Calu3 (cell line): ENCODE data around the gene FRMD6. TPM values are rescaled to one million over a fixed set of nuclear protein-coding genes. Genes with fewer than 3 reads are reported as not detected.

ENCODE experiments used
- BruUV-seq: library from RNA; stranded (reverse); fragments of 400-500 nt; replicated peaks from 2 replicates; lab custom pipeline; 2021; lab: Mats Ljungman, UMichigan
- CTCF ChIA-PET: fragments of 300-600 bp; sonication (Branson Sonifier 250); formaldehyde crosslinking; loops from one replicate; lab custom pipeline; 2022; ENCODE audit warnings: antibody characterized with exemption; lab: Charles Lee
- DNase-seq: peaks from one replicate; pipeline ENCODE4 v3.0.0; 2022
- H3K27ac Mint-ChIP-seq: one replicate; pipeline ENCODE4 v1.8.0; 2022; ENCODE audit warnings: mixed read lengths; ENCODE audit not compliant: unreplicated experiment
- H3K27me3 Mint-ChIP-seq: one replicate; pipeline ENCODE4 v1.8.0; 2022; ENCODE audit warnings: mixed read lengths; ENCODE audit not compliant: unreplicated experiment
- H3K36me3 Mint-ChIP-seq: one replicate; pipeline ENCODE4 v1.8.0; 2022; ENCODE audit warnings: mild to moderate bottlenecking, moderate library complexity, mixed read lengths; ENCODE audit not compliant: insufficient read depth, unreplicated experiment
- H3K4me1 Mint-ChIP-seq: one replicate; pipeline ENCODE4 v1.8.0; 2022; ENCODE audit warnings: mild to moderate bottlenecking, low read depth, mixed read lengths; ENCODE audit not compliant: unreplicated experiment
- H3K4me3 Mint-ChIP-seq: one replicate; pipeline ENCODE4 v1.8.0; 2022; ENCODE audit warnings: mild to moderate bottlenecking, low read depth, moderate library complexity, mixed read lengths; ENCODE audit not compliant: unreplicated experiment
- H3K9me3 Mint-ChIP-seq: one replicate; pipeline ENCODE4 v1.8.0; 2022; ENCODE audit warnings: low read depth, mixed read lengths; ENCODE audit not compliant: unreplicated experiment
- CTCF ChIP-seq: fragments of 200-600 bp; IDR thresholded peaks from one replicate; pipeline ENCODE4 v1.8.0; 2022; ENCODE audit warnings: antibody characterized with exemption; ENCODE audit not compliant: unreplicated experiment
- intact Hi-C: fragments of 100-400 bp; cut with micrococcal nuclease; formaldehyde crosslinking; loops from one replicate; pipeline ENCODE4 v1.10.0; 2022; ENCODE audit not compliant: unreplicated experiment
- total RNA-seq: library from RNA; stranded (reverse); gene quantifications from 2 replicates; pipeline ENCODE4 v1.2.3, GENCODE V29; 2022

The FRMD6 gene
- total RNA-seq, 1 experiment from 2014 or later: 33.3 TPM

- no peak for DNase-seq
- no peak for TF ChIP-seq CTCF
- Mint-ChIP-seq H3K27me3 (no peaks in the 10 kb centered on the region), H3K9me3 (no peaks in the 10 kb centered on the region), H3K4me3 (no peak overlapping the region), H3K4me1 (peaks cover 18% of the 10 kb centered on the region), H3K27ac (no peak overlapping the region), H3K36me3 (no peaks in the 10 kb centered on the region)
- CTCF ChIA-PET: no interaction called here
- BruUV-seq: no TSS peak
- intact Hi-C loops: loop anchor here (10.0 kb wide), 1 partner anchor 124 kb away; no protein-coding TSS in a partner anchor
These were observed 6.9 kb downstream of the FRMD6 start for GRCh38 chr14:51658441-51659173.

- no TSS peak for BruUV-seq
- Mint-ChIP-seq H3K4me1 (peaks cover 10% of the 10 kb centered on the region), H3K27ac (no peak overlapping the region), H3K4me3 (no peak overlapping the region), H3K27me3 (no peaks in the 10 kb centered on the region), H3K9me3 (no peaks in the 10 kb centered on the region), H3K36me3 (no peaks in the 10 kb centered on the region)
- TF ChIP-seq CTCF: no peak
- CTCF ChIA-PET: interaction anchor here (0.6 kb wide), 1 partner anchor 7 kb away, joined by 3 read pairs; no protein-coding TSS in a partner anchor
- DNase-seq: no peak
- intact Hi-C loops: no loop called here
These were observed 9.0 kb downstream of the FRMD6 start for GRCh38 chr14:51660741-51661140.

- Mint-ChIP-seq H3K27me3 (no peaks in the 10 kb centered on the region), H3K4me3 (no peak overlapping the region), H3K36me3 (no peaks in the 10 kb centered on the region), H3K27ac (no peak overlapping the region), H3K4me1 (peaks cover 10% of the 10 kb centered on the region), H3K9me3 (no peaks in the 10 kb centered on the region)
- no peak for TF ChIP-seq CTCF
- intact Hi-C loops: no loop called here
- CTCF ChIA-PET: interaction anchor here (0.5 kb wide), 1 partner anchor 15 kb away, joined by 7 read pairs; no protein-coding TSS in a partner anchor
- BruUV-seq: no TSS peak
- no peak for DNase-seq
These were observed 9.8 kb downstream of the FRMD6 start for GRCh38 chr14:51661504-51661903.

DNA sequence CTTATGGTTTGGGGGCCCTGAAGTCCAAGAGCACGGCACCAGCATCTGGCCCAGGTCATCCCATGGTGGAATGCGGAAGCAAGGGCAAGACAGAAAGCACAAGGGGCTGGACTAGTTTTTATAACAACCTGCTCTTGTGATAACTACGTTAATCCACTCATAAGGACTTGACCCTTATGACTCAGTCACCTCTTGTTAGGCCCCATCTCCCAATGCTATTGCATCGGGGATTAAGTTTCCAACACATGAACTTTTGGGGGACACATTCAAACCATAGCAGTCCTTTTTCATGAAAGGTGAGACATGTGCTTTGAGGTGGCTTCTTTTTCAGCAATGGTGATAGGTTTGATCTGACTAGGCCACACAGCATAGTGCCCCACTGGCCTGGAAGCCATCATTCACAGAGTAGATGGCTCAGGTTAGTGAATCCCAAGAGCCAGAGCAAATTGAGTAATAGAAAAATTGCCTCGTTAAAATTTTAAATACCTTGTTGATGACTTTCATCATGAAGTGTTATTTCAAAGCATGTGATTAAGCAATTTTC, 12.1 kb downstream of the FRMD6 start:
- Mint-ChIP-seq H3K4me1 (peaks cover 10% of the 10 kb centered on the region), H3K27ac (no peak overlapping the region), H3K27me3 (no peaks in the 10 kb centered on the region), H3K4me3 (no peak overlapping the region), H3K36me3 (no peaks in the 10 kb centered on the region), H3K9me3 (no peaks in the 10 kb centered on the region)
- no TSS peak for BruUV-seq
- CTCF ChIA-PET: no interaction called here
- no peak for DNase-seq
- intact Hi-C loops: no loop called here
- TF ChIP-seq CTCF: no peak
